H9 (cell line): ENCODE results near the gene SEL1L. TPM values are rescaled to one million over a fixed set of nuclear protein-coding genes. Genes with fewer than 3 reads are reported as not detected.

Source experiments
- DNase-seq: peaks from one replicate; pipeline ENCODE4 v3.0.0-alpha.2; 2017
- H2AFZ ChIP-seq: one replicate; pipeline ENCODE4 v1.6.1; 2013; ENCODE audit warnings: mild to moderate bottlenecking, low read length, control low read depth, moderate library complexity
- H2AK5ac ChIP-seq: 2 replicates; pipeline ENCODE4 v1.6.1; 2013; ENCODE audit warnings: low read length, control low read depth, mixed read lengths; ENCODE audit not compliant: insufficient read length
- H2BK120ac ChIP-seq: one replicate; pipeline ENCODE4 v1.6.1; 2013; ENCODE audit warnings: low read depth, mild to moderate bottlenecking, low read length, control low read depth, inconsistent platforms; ENCODE audit not compliant: poor library complexity, severe bottlenecking
- H2BK12ac ChIP-seq: 2 replicates; pipeline ENCODE4 v1.6.1; 2013; ENCODE audit warnings: low read length, control low read depth, mixed read lengths, low read depth; ENCODE audit not compliant: insufficient read length
- H2BK15ac ChIP-seq: 2 replicates; pipeline ENCODE4 v1.6.1; 2013; ENCODE audit warnings: low read depth, low read length, control low read depth
- H2BK20ac ChIP-seq: one replicate; pipeline ENCODE4 v1.6.1; 2013; ENCODE audit warnings: low read depth, mild to moderate bottlenecking, low read length, control low read depth, inconsistent platforms; ENCODE audit not compliant: poor library complexity, severe bottlenecking
- H2BK5ac ChIP-seq: 2 replicates; pipeline ENCODE4 v1.6.1; 2013; ENCODE audit warnings: low read length, control low read depth, mixed read lengths; ENCODE audit not compliant: insufficient read length
- H3K14ac ChIP-seq: 2 replicates; pipeline ENCODE4 v1.6.1; 2013; ENCODE audit warnings: low read length, control low read depth; ENCODE audit not compliant: insufficient read depth
- H3K18ac ChIP-seq: 2 replicates; pipeline ENCODE4 v1.6.1; 2013; ENCODE audit warnings: low read depth, mild to moderate bottlenecking, mixed read lengths, low read length, control low read depth; ENCODE audit not compliant: insufficient read length
- H3K23ac ChIP-seq: 2 replicates; pipeline ENCODE4 v1.6.1; 2013; ENCODE audit warnings: low read length, control low read depth, mixed read lengths, low read depth; ENCODE audit not compliant: insufficient read length
- H3K23me2 ChIP-seq: 2 replicates; pipeline ENCODE4 v1.6.1; 2013; ENCODE audit warnings: low read depth, mild to moderate bottlenecking, mixed read lengths, low read length, control low read depth; ENCODE audit not compliant: insufficient read length, poor library complexity, severe bottlenecking
- H3K27ac ChIP-seq: 2 replicates; pipeline ENCODE4 v1.5.1; 2013; ENCODE audit warnings: low read length, control low read depth, mixed read lengths, low read depth; ENCODE audit not compliant: insufficient read length
- H3K27me3 ChIP-seq: 2 replicates; pipeline ENCODE4 v1.6.1; 2013; ENCODE audit warnings: low read length, control low read depth, inconsistent platforms; ENCODE audit not compliant: insufficient read depth
- H3K4ac ChIP-seq: 2 replicates; pipeline ENCODE4 v1.6.1; 2013; ENCODE audit warnings: low read depth, mild to moderate bottlenecking, control low read depth, inconsistent platforms, low read length, moderate library complexity
- H3K4me1 ChIP-seq: 2 replicates; pipeline ENCODE4 v1.6.1; 2013; ENCODE audit warnings: low read length, control low read depth, inconsistent platforms; ENCODE audit not compliant: insufficient read depth
- H3K4me2 ChIP-seq: 2 replicates; pipeline ENCODE4 v1.6.1; 2013; ENCODE audit warnings: low read length, control low read depth, mixed read lengths; ENCODE audit not compliant: insufficient read length, insufficient read depth
- H3K56ac ChIP-seq: 2 replicates; pipeline ENCODE4 v1.6.1; 2013; ENCODE audit warnings: low read depth, mild to moderate bottlenecking, mixed read lengths, low read length, control low read depth; ENCODE audit not compliant: insufficient read length
- H3K79me1 ChIP-seq: 2 replicates; pipeline ENCODE4 v1.6.1; 2013; ENCODE audit warnings: low read depth, mild to moderate bottlenecking, moderate library complexity, low read length, control low read depth, inconsistent platforms; ENCODE audit not compliant: insufficient read depth, poor library complexity, severe bottlenecking
- H3K79me2 ChIP-seq: 2 replicates; pipeline ENCODE4 v1.6.1; 2013; ENCODE audit warnings: low read length, control low read depth, inconsistent platforms; ENCODE audit not compliant: insufficient read depth
- H3K9ac ChIP-seq: 2 replicates; pipeline ENCODE4 v1.6.1; 2013; ENCODE audit warnings: low read length, control low read depth, mixed read lengths; ENCODE audit not compliant: insufficient read length; ENCODE audit errors: extremely low read depth
- H3K9me3 ChIP-seq: one replicate; pipeline ENCODE4 v1.6.1; 2013; ENCODE audit warnings: low read depth, low read length, inconsistent platforms; ENCODE audit not compliant: control insufficient read depth
- H3T11ph ChIP-seq: one replicate; pipeline ENCODE4 v1.6.1; 2013; ENCODE audit warnings: mild to moderate bottlenecking, low read length, control low read depth, inconsistent platforms
- H4K20me1 ChIP-seq: one replicate; pipeline ENCODE4 v1.6.1; 2013; ENCODE audit not compliant: control insufficient read depth, insufficient read length, insufficient read depth
- H4K5ac ChIP-seq: 2 replicates; pipeline ENCODE4 v1.6.1; 2013; ENCODE audit warnings: low read depth, mild to moderate bottlenecking, mixed read lengths, low read length, control low read depth; ENCODE audit not compliant: insufficient read length
- H4K8ac ChIP-seq: replicated peaks from 2 replicates; pipeline ENCODE4 v1.6.1; 2013; ENCODE audit warnings: low read length, control low read depth, mixed read lengths, low read depth; ENCODE audit not compliant: insufficient read length
- H4K91ac ChIP-seq: 2 replicates; pipeline ENCODE4 v1.6.1; 2013; ENCODE audit warnings: low read depth, mild to moderate bottlenecking, moderate library complexity, mixed read lengths, low read length, control low read depth; ENCODE audit not compliant: insufficient read length
- H3K27ac Mint-ChIP-seq, 3 experiments: 2 replicates in 2 of 3; 3 replicates in 1 of 3; pipeline ENCODE4 v1.8.0; 2020 to 2021; ENCODE audit warnings: mixed read lengths in 3 of 3, mild to moderate bottlenecking in 1 of 3, moderate library complexity in 1 of 3
- H3K27me3 Mint-ChIP-seq: 2 replicates; pipeline ENCODE4 v1.8.0; 2021; ENCODE audit warnings: low read depth, mild to moderate bottlenecking, moderate library complexity, mixed read lengths
- H3K36me3 Mint-ChIP-seq, 3 experiments: 2 replicates in 2 of 3; 3 replicates in 1 of 3; pipeline ENCODE4 v1.8.0; 2020 to 2021; ENCODE audit warnings: low read depth in 3 of 3, mixed read lengths in 3 of 3; ENCODE audit not compliant: insufficient read depth in 1 of 3
- H3K4me1 Mint-ChIP-seq, 2 experiments: 2 replicates each; pipeline ENCODE4 v1.8.0; 2020; ENCODE audit warnings: mixed read lengths in 2 of 2
- H3K4me3 Mint-ChIP-seq, 2 experiments: 2 replicates in 1 of 2; 3 replicates in 1 of 2; pipeline ENCODE4 v1.8.0; 2020 to 2021; ENCODE audit warnings: mild to moderate bottlenecking in 2 of 2, mixed read lengths in 2 of 2, moderate library complexity in 1 of 2
- H3K9me3 Mint-ChIP-seq, 2 experiments: 2 replicates in 1 of 2; 3 replicates in 1 of 2; pipeline ENCODE4 v1.8.0; 2020; ENCODE audit warnings: mild to moderate bottlenecking in 2 of 2, mixed read lengths in 2 of 2, moderate library complexity in 1 of 2
- WGBS: extraction: QIAGEN DNeasy Blood & Tissue Kit; methylation state at CpG from one replicate; pipeline ENCODE4 v1.1.7; 2013; ENCODE audit warnings: missing lambda C conversion rate, low lambda C conversion rate, mixed read lengths; ENCODE audit not compliant: insufficient read length; ENCODE audit errors: extremely low coverage; 5-methylcytosine and 5-hydroxymethylcytosine counted together
- total RNA-seq: library from RNA; stranded (reverse); gene quantifications from 2 replicates; pipeline ENCODE4 v1.2.1, GENCODE V29; 2021
- TF ChIP-seq, protein P1 (sequence below): fragments of 200-600 bp; sonication (generic); conservative IDR thresholded peaks from 3 replicates; pipeline ENCODE4 v1.8.0; 2021; ENCODE audit warnings: antibody characterized with exemption, mild to moderate bottlenecking

The SEL1L gene
- total RNA-seq, 1 experiment from 2014 or later = 27.5 TPM

DNA sequence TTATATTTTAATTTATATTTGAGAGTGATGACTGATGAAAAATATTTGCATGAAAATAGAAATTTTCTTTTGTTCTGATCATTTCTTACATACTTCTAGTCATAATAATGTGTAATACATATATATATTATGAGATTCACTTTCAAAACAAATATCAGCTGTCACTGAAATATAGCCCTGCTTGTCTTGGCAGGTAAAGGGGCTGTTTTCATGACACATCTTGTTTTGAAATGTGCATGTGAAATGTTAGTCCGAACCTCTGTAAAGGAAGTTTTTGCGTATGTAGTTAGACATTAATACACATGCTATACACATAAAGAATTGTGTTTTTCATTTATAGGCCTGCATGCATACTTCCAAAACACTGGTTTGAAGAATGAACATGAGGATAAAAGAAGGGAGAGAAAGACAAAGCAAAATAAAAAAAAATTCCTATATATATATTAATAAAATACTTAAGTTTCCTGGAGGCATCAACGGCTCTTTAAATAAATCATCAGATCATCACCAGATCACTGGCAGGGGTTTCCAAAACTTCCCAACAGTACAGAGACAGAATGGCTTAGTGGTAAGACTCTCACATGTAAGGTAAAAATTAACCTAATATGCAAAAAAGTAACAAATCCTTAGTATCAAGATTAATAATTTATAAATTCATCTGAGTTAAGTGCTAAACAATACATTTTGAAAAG lies 60.1 kb downstream of the SEL1L start:
- H4K91ac ChIP-seq = no peak overlapping the region
- H3K27me3 ChIP-seq = no peaks in the 10 kb centered on the region
- Mint-ChIP-seq H3K27ac (no peak overlapping the region), H3K4me1 (peaks cover 0 to 4% of the 10 kb centered on the region in 2 experiments; a peak in 1 of 4 replicates), H3K36me3 (peaks cover 0 to 15% (median 14%) of the 10 kb centered on the region in 3 experiments; a peak in 4 of 7 replicates), H3K27me3 (0 out of 2 replicates have a peak, but pooled peaks cover 1% of the 10 kb centered on the region), H3K4me3 (no peak overlapping the region), H3K9me3 (no peaks in the 10 kb centered on the region)
- H3K4ac ChIP-seq = no peak overlapping the region
- H4K8ac ChIP-seq = no peak overlapping the region
- no peaks in the 10 kb centered on the region for H3K79me1 ChIP-seq
- H3K23ac ChIP-seq = no peak overlapping the region
- no peak overlapping the region for H3K18ac ChIP-seq
- H3K9ac ChIP-seq = no peak overlapping the region
- no peaks in the 10 kb centered on the region for H4K20me1 ChIP-seq
- no peak overlapping the region for H2BK15ac ChIP-seq
- no peaks in the 10 kb centered on the region for H3K23me2 ChIP-seq
- H2AFZ ChIP-seq = no peak overlapping the region
- no peak overlapping the region for H2BK12ac ChIP-seq
- H3K4me1 ChIP-seq = peaks cover 3% of the 10 kb centered on the region; the same call in 1 of the 2 replicates
- no CpG with 5 or more reads among the region's 3 CpGs for WGBS
- no peak overlapping the region for H2AK5ac ChIP-seq
- H3T11ph ChIP-seq = no peak overlapping the region
- no peak overlapping the region for H3K4me2 ChIP-seq
- no peak overlapping the region for H3K27ac ChIP-seq
- no peaks in the 10 kb centered on the region for H3K79me2 ChIP-seq
- TF ChIP-seq, protein P1, sequence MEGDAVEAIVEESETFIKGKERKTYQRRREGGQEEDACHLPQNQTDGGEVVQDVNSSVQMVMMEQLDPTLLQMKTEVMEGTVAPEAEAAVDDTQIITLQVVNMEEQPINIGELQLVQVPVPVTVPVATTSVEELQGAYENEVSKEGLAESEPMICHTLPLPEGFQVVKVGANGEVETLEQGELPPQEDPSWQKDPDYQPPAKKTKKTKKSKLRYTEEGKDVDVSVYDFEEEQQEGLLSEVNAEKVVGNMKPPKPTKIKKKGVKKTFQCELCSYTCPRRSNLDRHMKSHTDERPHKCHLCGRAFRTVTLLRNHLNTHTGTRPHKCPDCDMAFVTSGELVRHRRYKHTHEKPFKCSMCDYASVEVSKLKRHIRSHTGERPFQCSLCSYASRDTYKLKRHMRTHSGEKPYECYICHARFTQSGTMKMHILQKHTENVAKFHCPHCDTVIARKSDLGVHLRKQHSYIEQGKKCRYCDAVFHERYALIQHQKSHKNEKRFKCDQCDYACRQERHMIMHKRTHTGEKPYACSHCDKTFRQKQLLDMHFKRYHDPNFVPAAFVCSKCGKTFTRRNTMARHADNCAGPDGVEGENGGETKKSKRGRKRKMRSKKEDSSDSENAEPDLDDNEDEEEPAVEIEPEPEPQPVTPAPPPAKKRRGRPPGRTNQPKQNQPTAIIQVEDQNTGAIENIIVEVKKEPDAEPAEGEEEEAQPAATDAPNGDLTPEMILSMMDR = no peak
- no peak overlapping the region for H2BK5ac ChIP-seq
- no peak overlapping the region for H2BK120ac ChIP-seq
- H4K5ac ChIP-seq = no peak overlapping the region
- DNase-seq = no peak
- no peak overlapping the region for H2BK20ac ChIP-seq
- H3K56ac ChIP-seq = no peak overlapping the region
- no peak overlapping the region for H3K14ac ChIP-seq
- H3K9me3 ChIP-seq = no peaks in the 10 kb centered on the region
